Measurements from ENCODE around the gene CD34.

- no peak for TF ChIP-seq CTCF (IDR thresholded peaks at IDR 0.05; ENCODE audit: low read length)
- no peak for TF ChIP-seq EZH2 (IDR thresholded peaks at IDR 0.05; ENCODE audit: borderline replicate concordance, low read length)
These were observed 22.3 kb downstream of the CD34 start for GRCh38 chr1:207888652-207889051.
